ENCODE results near the gene SLC2A1. TPM values are rescaled to one million over a fixed set of nuclear protein-coding genes. Genes with fewer than 3 reads are reported as not detected.

The SLC2A1 gene
- total RNA-seq, 1 donor from 2014 or later = 49.7 TPM

DNA sequence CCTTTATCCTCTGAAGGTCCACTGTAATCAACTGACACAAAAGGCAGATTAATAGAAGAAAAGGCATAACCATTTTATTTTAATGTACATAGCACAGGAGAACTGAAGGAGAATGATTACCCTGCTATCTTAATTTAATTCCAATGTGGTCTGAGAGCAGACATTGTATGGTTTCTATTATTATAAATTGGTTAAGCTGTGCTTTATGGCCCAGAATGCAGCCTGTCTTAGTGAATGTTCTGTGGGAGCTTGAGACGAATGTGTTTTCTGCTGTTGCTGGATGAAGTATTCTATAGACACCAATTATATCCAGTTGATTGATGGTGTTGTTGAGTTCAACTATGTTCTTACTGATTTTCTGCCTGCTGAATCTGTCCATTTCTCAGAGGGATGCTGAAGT lies 25.0 kb upstream of the SLC2A1 start:
- no peaks in the 10 kb centered on the region for H3K9me3 Mint-ChIP-seq (ENCODE audit: low read depth)
- TF ChIP-seq, protein P1, sequence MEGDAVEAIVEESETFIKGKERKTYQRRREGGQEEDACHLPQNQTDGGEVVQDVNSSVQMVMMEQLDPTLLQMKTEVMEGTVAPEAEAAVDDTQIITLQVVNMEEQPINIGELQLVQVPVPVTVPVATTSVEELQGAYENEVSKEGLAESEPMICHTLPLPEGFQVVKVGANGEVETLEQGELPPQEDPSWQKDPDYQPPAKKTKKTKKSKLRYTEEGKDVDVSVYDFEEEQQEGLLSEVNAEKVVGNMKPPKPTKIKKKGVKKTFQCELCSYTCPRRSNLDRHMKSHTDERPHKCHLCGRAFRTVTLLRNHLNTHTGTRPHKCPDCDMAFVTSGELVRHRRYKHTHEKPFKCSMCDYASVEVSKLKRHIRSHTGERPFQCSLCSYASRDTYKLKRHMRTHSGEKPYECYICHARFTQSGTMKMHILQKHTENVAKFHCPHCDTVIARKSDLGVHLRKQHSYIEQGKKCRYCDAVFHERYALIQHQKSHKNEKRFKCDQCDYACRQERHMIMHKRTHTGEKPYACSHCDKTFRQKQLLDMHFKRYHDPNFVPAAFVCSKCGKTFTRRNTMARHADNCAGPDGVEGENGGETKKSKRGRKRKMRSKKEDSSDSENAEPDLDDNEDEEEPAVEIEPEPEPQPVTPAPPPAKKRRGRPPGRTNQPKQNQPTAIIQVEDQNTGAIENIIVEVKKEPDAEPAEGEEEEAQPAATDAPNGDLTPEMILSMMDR (IDR thresholded peaks at IDR 0.05; ENCODE audit: unreplicated experiment) = no peak
- H3K36me3 Mint-ChIP-seq (ENCODE audit: insufficient read depth) = no peaks in the 10 kb centered on the region
- peaks cover 16% of the 10 kb centered on the region for H3K4me1 Mint-ChIP-seq (ENCODE audit: low read depth)
- no peak overlapping the region for H3K27ac Mint-ChIP-seq
- H3K4me3 Mint-ChIP-seq (ENCODE audit: low read depth) = no peak overlapping the region
- DNase-seq (ENCODE audit: low spot score, unreplicated experiment) = no peak
- H3K27me3 Mint-ChIP-seq = peaks cover 33% of the 10 kb centered on the region

DNA sequence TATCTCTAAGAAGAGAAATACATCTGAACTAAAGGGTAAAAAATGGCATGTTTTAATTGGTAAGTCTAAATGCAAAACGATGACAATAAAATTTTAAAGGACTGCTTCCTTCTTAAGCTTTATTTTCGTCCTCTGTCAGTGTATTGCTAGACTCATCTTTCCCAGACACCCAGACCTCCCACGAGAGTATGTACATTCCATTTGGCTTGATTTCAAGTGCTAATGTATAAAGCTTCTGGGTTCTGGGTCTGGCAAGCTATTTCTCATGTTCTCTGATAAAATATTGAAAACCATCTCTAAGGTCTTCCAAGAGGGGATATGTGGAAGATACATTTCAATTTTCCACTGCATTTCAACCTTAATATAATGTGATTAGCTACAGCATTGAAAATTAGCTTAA lies 24.6 kb upstream of the SLC2A1 start:
- Mint-ChIP-seq H3K4me1 (ENCODE audit: low read depth) (peaks cover 16% of the 10 kb centered on the region), H3K27me3 (peaks cover 34% of the 10 kb centered on the region), H3K9me3 (ENCODE audit: low read depth) (no peaks in the 10 kb centered on the region), H3K36me3 (ENCODE audit: insufficient read depth) (no peaks in the 10 kb centered on the region), H3K4me3 (ENCODE audit: low read depth) (no peak overlapping the region), H3K27ac (no peak overlapping the region)
- DNase-seq (ENCODE audit: low spot score, unreplicated experiment) = no peak
- TF ChIP-seq, protein P1 (IDR thresholded peaks at IDR 0.05; ENCODE audit: unreplicated experiment) = no peak

DNA sequence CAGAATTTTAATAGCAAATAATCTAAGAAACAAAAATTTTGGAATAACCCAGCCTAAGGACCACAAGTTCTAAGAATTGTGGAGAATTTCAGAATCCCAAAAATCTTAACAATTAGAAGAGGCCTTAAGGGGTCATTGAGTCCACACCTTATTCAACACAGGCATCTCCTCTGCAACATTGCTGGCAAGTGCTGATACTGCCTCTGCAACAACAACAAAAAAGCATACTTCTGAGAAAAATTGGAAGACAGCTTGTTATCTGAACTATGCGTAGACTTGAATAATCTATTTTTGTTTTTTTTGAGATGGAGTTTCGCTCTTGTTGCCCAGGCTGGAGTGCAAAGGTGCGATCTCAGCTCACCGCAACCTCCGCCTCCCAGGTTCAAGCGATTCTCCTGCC lies 24.0 kb upstream of the SLC2A1 start:
- no peaks in the 10 kb centered on the region for H3K9me3 Mint-ChIP-seq (ENCODE audit: low read depth)
- no peak for DNase-seq (ENCODE audit: low spot score, unreplicated experiment)
- no peak overlapping the region for H3K27ac Mint-ChIP-seq
- H3K4me3 Mint-ChIP-seq (ENCODE audit: low read depth) = no peak overlapping the region
- TF ChIP-seq, protein P1 (IDR thresholded peaks at IDR 0.05; ENCODE audit: unreplicated experiment) = no peak
- peaks cover 16% of the 10 kb centered on the region for H3K4me1 Mint-ChIP-seq (ENCODE audit: low read depth)
- H3K27me3 Mint-ChIP-seq = peaks cover 37% of the 10 kb centered on the region
- no peaks in the 10 kb centered on the region for H3K36me3 Mint-ChIP-seq (ENCODE audit: insufficient read depth)

DNA sequence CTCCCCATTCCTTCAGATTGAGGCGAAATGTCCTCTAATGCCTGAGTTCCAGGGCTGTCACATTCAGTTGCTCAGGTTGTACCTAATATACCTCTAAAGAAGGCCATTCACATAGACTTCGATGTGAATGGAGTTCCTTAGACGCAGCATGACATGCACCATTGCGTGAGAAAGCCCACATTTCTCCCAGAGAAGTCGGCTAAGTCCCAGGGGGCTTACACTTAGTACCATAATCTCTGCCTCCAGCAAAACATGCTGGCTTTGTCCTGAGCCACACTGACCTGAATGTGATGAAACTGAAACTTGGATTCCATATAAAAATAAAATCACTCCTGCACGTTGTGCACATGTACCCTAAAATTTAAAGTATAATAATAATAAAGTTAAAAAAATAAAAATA lies 23.2 kb upstream of the SLC2A1 start:
- Mint-ChIP-seq H3K9me3 (ENCODE audit: low read depth) (no peaks in the 10 kb centered on the region), H3K36me3 (ENCODE audit: insufficient read depth) (no peaks in the 10 kb centered on the region), H3K27me3 (peaks cover 37% of the 10 kb centered on the region), H3K4me1 (ENCODE audit: low read depth) (peaks cover 16% of the 10 kb centered on the region), H3K27ac (no peak overlapping the region), H3K4me3 (ENCODE audit: low read depth) (no peak overlapping the region)
- DNase-seq (ENCODE audit: low spot score, unreplicated experiment) = no peak
- TF ChIP-seq, protein P1 (IDR thresholded peaks at IDR 0.05; ENCODE audit: unreplicated experiment) = no peak

DNA sequence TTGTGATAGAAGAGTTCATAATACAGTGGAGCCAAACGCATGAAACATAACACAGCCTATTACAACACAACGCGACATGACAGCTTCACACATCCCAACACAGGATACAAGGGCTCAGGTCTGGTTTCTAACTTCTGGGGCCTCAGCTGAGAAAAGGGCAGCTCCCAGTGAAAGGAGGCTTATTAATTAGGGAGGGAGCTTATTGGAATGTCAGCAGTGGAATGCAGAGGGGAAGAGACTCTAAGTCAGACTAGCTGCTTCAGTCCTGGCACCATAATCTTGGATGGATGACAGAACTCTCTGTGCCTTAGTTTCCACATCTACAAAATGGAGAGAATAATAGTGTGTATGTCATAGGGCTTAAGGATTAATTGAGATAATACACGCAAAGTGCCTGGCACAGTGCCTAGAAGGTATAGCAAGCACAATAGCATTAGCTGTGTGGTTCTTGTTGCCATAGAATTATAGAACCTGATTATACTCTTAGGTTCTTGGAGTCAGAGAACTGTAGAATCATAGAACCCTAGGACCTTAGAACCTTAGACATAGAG lies 22.7 kb upstream of the SLC2A1 start:
- TF ChIP-seq, protein P1 (IDR thresholded peaks at IDR 0.05; ENCODE audit: unreplicated experiment) = no peak
- H3K27me3 Mint-ChIP-seq = peaks cover 41% of the 10 kb centered on the region
- peaks cover 16% of the 10 kb centered on the region for H3K4me1 Mint-ChIP-seq (ENCODE audit: low read depth)
- no peaks in the 10 kb centered on the region for H3K36me3 Mint-ChIP-seq (ENCODE audit: insufficient read depth)
- no peak overlapping the region for H3K4me3 Mint-ChIP-seq (ENCODE audit: low read depth)
- no peaks in the 10 kb centered on the region for H3K9me3 Mint-ChIP-seq (ENCODE audit: low read depth)
- no peak for DNase-seq (ENCODE audit: low spot score, unreplicated experiment)
- no peak overlapping the region for H3K27ac Mint-ChIP-seq
